Trophoblast cell (in vitro differentiated cells and primary cell): ENCODE data around the gene OR56A4.

Experiments used
- DNase-seq, 2 donors: peaks; one replicate each; pipeline ENCODE4 v3.0.0-alpha.2; 2016
- H2AFZ ChIP-seq: 2 replicates; pipeline ENCODE4 v1.6.1; 2013; ENCODE audit warnings: low read length, moderate library complexity, mild to moderate bottlenecking; ENCODE audit not compliant: insufficient read depth, poor library complexity
- H2AK5ac ChIP-seq: 2 replicates; pipeline ENCODE4 v1.6.1; 2013; ENCODE audit warnings: mild to moderate bottlenecking, low read length
- H2BK120ac ChIP-seq: 2 replicates; pipeline ENCODE4 v1.6.1; 2013; ENCODE audit warnings: low read length, mild to moderate bottlenecking, moderate library complexity; ENCODE audit not compliant: insufficient read depth, poor library complexity
- H2BK12ac ChIP-seq: 2 replicates; pipeline ENCODE4 v1.6.1; 2013; ENCODE audit warnings: mild to moderate bottlenecking, low read length, moderate library complexity
- H2BK5ac ChIP-seq: 2 replicates; pipeline ENCODE4 v1.6.1; 2013; ENCODE audit warnings: low read length, low read depth, moderate library complexity, mild to moderate bottlenecking; ENCODE audit not compliant: poor library complexity
- H3K14ac ChIP-seq: 2 replicates; pipeline ENCODE4 v1.6.1; 2013; ENCODE audit warnings: mild to moderate bottlenecking, low read length
- H3K18ac ChIP-seq: 2 replicates; pipeline ENCODE4 v1.6.1; 2013; ENCODE audit warnings: mild to moderate bottlenecking, low read length
- H3K23ac ChIP-seq: 2 replicates; pipeline ENCODE4 v1.6.1; 2013; ENCODE audit warnings: low read length
- H3K27ac ChIP-seq: 2 replicates; pipeline ENCODE4 v1.5.1; 2013; ENCODE audit warnings: low read depth, mild to moderate bottlenecking, inconsistent platforms, low read length, moderate library complexity
- H3K27me3 ChIP-seq: 2 replicates; pipeline ENCODE4 v1.6.1; 2013; ENCODE audit warnings: inconsistent platforms, mild to moderate bottlenecking, low read length, moderate library complexity; ENCODE audit not compliant: insufficient read depth
- H3K36me3 ChIP-seq, 2 experiments: 1 replicate in 1 of 2; 2 replicates in 1 of 2; pipeline ENCODE4 v1.6.1; 2013; ENCODE audit warnings: low read length in 2 of 2, mild to moderate bottlenecking in 2 of 2, moderate library complexity in 1 of 2; ENCODE audit not compliant: insufficient read depth in 2 of 2, control insufficient read depth in 1 of 2
- H3K4ac ChIP-seq: 2 replicates; pipeline ENCODE4 v1.6.1; 2013; ENCODE audit warnings: low read depth, mild to moderate bottlenecking, low read length, moderate library complexity
- H3K4me1 ChIP-seq, 2 experiments: 1 replicate in 1 of 2; 2 replicates in 1 of 2; pipeline ENCODE4 v1.6.1; 2013; ENCODE audit warnings: low read length in 2 of 2, mild to moderate bottlenecking in 2 of 2, moderate library complexity in 1 of 2; ENCODE audit not compliant: insufficient read depth in 2 of 2, control insufficient read depth in 1 of 2
- H3K4me2 ChIP-seq: 2 replicates; pipeline ENCODE4 v1.6.1; 2013; ENCODE audit warnings: inconsistent platforms, mild to moderate bottlenecking, low read length, moderate library complexity
- H3K4me3 ChIP-seq: 2 replicates; pipeline ENCODE4 v1.5.1; 2013; ENCODE audit warnings: mild to moderate bottlenecking, low read depth, low read length, inconsistent platforms
- H3K79me1 ChIP-seq: one replicate; pipeline ENCODE4 v1.6.1; 2013; ENCODE audit warnings: low read length
- H3K79me2 ChIP-seq: 2 replicates; pipeline ENCODE4 v1.6.1; 2013; ENCODE audit warnings: low read length, mild to moderate bottlenecking; ENCODE audit not compliant: control insufficient read depth, insufficient read depth, poor library complexity
- H3K9ac ChIP-seq: 2 replicates; pipeline ENCODE4 v1.6.1; 2013; ENCODE audit warnings: mild to moderate bottlenecking, low read length
- H3K9me3 ChIP-seq: 2 replicates; pipeline ENCODE4 v1.6.1; 2013; ENCODE audit warnings: low read depth, mild to moderate bottlenecking, control low read depth, inconsistent platforms, low read length; ENCODE audit not compliant: insufficient read depth
- H4K12ac ChIP-seq: 2 replicates; pipeline ENCODE4 v1.6.1; 2013; ENCODE audit warnings: low read depth, mild to moderate bottlenecking, low read length, moderate library complexity
- H4K8ac ChIP-seq: 2 replicates; pipeline ENCODE4 v1.6.1; 2013; ENCODE audit warnings: low read depth, mild to moderate bottlenecking, low read length, moderate library complexity
- H4K91ac ChIP-seq: one replicate; pipeline ENCODE4 v1.6.1; 2013; ENCODE audit warnings: low read depth, mild to moderate bottlenecking, low read length, moderate library complexity
- WGBS: extraction: QIAGEN DNeasy Blood & Tissue Kit; methylation state at CpG from one replicate; pipeline ENCODE4 v1.1.7; 2013; ENCODE audit warnings: missing lambda C conversion rate; ENCODE audit not compliant: insufficient read length, insufficient coverage; ENCODE audit errors: extremely low coverage; 5-methylcytosine and 5-hydroxymethylcytosine counted together

OR56A4 gene

GRCh38 chr11:6030708-6031405 is 24.1 kb upstream of the OR56A4 start, which contains the start of gene OR56A1:
OR56A1 (minus strand) TSS chr11:6030758; CDS start chr11:6027692, 3,066 bp downstream.
- no peak for DNase-seq
- Histone ChIP-seq H3K79me2 (no peaks in the 10 kb centered on the region), H2AK5ac (no peak within 1 kb of the TSS), H3K36me3 (no peaks in the 10 kb centered on the region), H4K12ac (no peak within 1 kb of the TSS), H3K4me3 (no peak within 1 kb of the TSS), H2BK120ac (no peak within 1 kb of the TSS), H3K27ac (no peak within 1 kb of the TSS), H3K4me2 (no peak within 1 kb of the TSS), H3K9me3 (no peaks in the 10 kb centered on the region), H4K8ac (no peak within 1 kb of the TSS), H3K14ac (no peak within 1 kb of the TSS), H3K23ac (no peak within 1 kb of the TSS), H4K91ac (no peak within 1 kb of the TSS), H3K4me1 (no peaks in the 10 kb centered on the region), H2BK5ac (no peak within 1 kb of the TSS), H3K4ac (no peak within 1 kb of the TSS), H3K9ac (no peak within 1 kb of the TSS), H2BK12ac (no peak within 1 kb of the TSS), H2AFZ (no peak within 1 kb of the TSS), H3K79me1 (no peaks in the 10 kb centered on the region), H3K27me3 (no peaks in the 10 kb centered on the region), H3K18ac (no peak within 1 kb of the TSS)
- WGBS: no CpG with 5 or more reads among the region's 1 CpG

- H3K27me3 ChIP-seq: no peaks in the 10 kb centered on the region
- H2AK5ac ChIP-seq: no peak overlapping the region
- no peaks in the 10 kb centered on the region for H3K36me3 ChIP-seq
- no peak overlapping the region for H4K12ac ChIP-seq
- H3K4me2 ChIP-seq: no peak overlapping the region
- no peak overlapping the region for H2BK120ac ChIP-seq
- H3K18ac ChIP-seq: no peak overlapping the region
- H3K14ac ChIP-seq: no peak overlapping the region
- no peak overlapping the region for H2BK5ac ChIP-seq
- no peaks in the 10 kb centered on the region for H3K79me2 ChIP-seq
- no CpG with 5 or more reads among the region's 1 CpG for WGBS
- H4K91ac ChIP-seq: no peak overlapping the region
- H3K79me1 ChIP-seq: no peaks in the 10 kb centered on the region
- no peak overlapping the region for H3K9ac ChIP-seq
- no peak overlapping the region for H3K4ac ChIP-seq
- no peaks in the 10 kb centered on the region for H3K9me3 ChIP-seq
- H2AFZ ChIP-seq: no peak overlapping the region
- H3K23ac ChIP-seq: no peak overlapping the region
- no peak for DNase-seq
- no peak overlapping the region for H3K4me3 ChIP-seq
- H3K27ac ChIP-seq: no peak overlapping the region
- no peak overlapping the region for H4K8ac ChIP-seq
- H2BK12ac ChIP-seq: no peak overlapping the region
- H3K4me1 ChIP-seq: no peaks in the 10 kb centered on the region
Measured at GRCh38 chr11:6027501-6027900, 20.8 kb upstream of the OR56A4 start.

GRCh38 chr11:6025056-6025455 is 18.3 kb upstream of the OR56A4 start:
- Histone ChIP-seq H3K36me3 (no peaks in the 10 kb centered on the region), H3K79me1 (no peaks in the 10 kb centered on the region), H4K8ac (no peak overlapping the region), H3K4ac (no peak overlapping the region), H3K18ac (no peak overlapping the region), H3K27ac (no peak overlapping the region), H4K91ac (no peak overlapping the region), H3K9ac (no peak overlapping the region), H2AK5ac (no peak overlapping the region), H3K4me3 (no peak overlapping the region), H3K4me1 (no peaks in the 10 kb centered on the region), H3K9me3 (no peaks in the 10 kb centered on the region), H3K23ac (peak overlapping the region; percentile 63), H4K12ac (no peak overlapping the region), H2BK12ac (no peak overlapping the region), H3K27me3 (no peaks in the 10 kb centered on the region), H3K4me2 (no peak overlapping the region), H3K79me2 (no peaks in the 10 kb centered on the region), H3K14ac (no peak overlapping the region), H2AFZ (no peak overlapping the region), H2BK120ac (no peak overlapping the region), H2BK5ac (no peak overlapping the region)
- WGBS: no CpG with 5 or more reads among the region's 2 CpGs
- DNase-seq: no peak

GRCh38 chr11:6022956-6023355 is 16.2 kb upstream of the OR56A4 start:
- Histone ChIP-seq H3K36me3 (no peaks in the 10 kb centered on the region), H3K4me1 (no peaks in the 10 kb centered on the region), H3K4me2 (no peak overlapping the region), H3K4me3 (no peak overlapping the region), H2BK12ac (no peak overlapping the region), H3K79me1 (no peaks in the 10 kb centered on the region), H3K23ac (no peak overlapping the region), H3K27me3 (no peaks in the 10 kb centered on the region), H3K27ac (no peak overlapping the region), H2AK5ac (no peak overlapping the region), H3K9ac (no peak overlapping the region), H2BK120ac (no peak overlapping the region), H4K91ac (no peak overlapping the region), H3K18ac (no peak overlapping the region), H2AFZ (no peak overlapping the region), H3K79me2 (no peaks in the 10 kb centered on the region), H3K4ac (no peak overlapping the region), H2BK5ac (no peak overlapping the region), H4K12ac (no peak overlapping the region), H3K14ac (no peak overlapping the region), H3K9me3 (no peaks in the 10 kb centered on the region), H4K8ac (no peak overlapping the region)
- WGBS: no CpG with 5 or more reads among the region's 4 CpGs
- peak; percentile 19 to 82 for DNase-seq
